A673 (cell line): ENCODE measurements around the gene KCND2. TPM values are rescaled to one million over a fixed set of nuclear protein-coding genes. Genes with fewer than 3 reads are reported as not detected.

Source experiments
- BruUV-seq: library from RNA; stranded (reverse); fragments of 400-500 nt; replicated peaks from 2 replicates; lab custom pipeline; 2021; lab: Mats Ljungman, UMichigan
- CTCF ChIA-PET: fragments of 300-600 bp; sonication (Branson Sonifier 250); formaldehyde crosslinking; loops from one replicate; lab custom pipeline; 2022; ENCODE audit warnings: antibody characterized with exemption; lab: Charles Lee
- POLR2A ChIA-PET: fragments of 300-600 bp; sonication (Branson Sonifier 250); formaldehyde crosslinking; loops from one replicate; lab custom pipeline; 2022; ENCODE audit warnings: antibody characterized with exemption; ENCODE audit not compliant: low non-redundant PET; lab: Charles Lee
- DNase-seq: peaks from one replicate; pipeline ENCODE4 v3.0.0-alpha.2; 2015; ENCODE audit warnings: low spot score
- H3K27ac ChIP-seq: fragments of 200-600 bp; sonication (generic); 2 replicates; pipeline ENCODE4 v1.5.1; 2016; ENCODE audit warnings: mixed run types, low read depth, mild to moderate bottlenecking, mixed read lengths, antibody characterized with exemption, low read length; ENCODE audit not compliant: poor library complexity, severe bottlenecking
- H3K27me3 ChIP-seq: fragments of 200-600 bp; sonication (generic); replicated peaks from 2 replicates; pipeline ENCODE4 v1.6.1; 2017; ENCODE audit warnings: mixed run types, low read depth, mild to moderate bottlenecking, mixed read lengths, antibody characterized with exemption, low read length; ENCODE audit not compliant: insufficient read depth, poor library complexity
- H3K36me3 ChIP-seq: fragments of 200-600 bp; sonication (generic); 2 replicates; pipeline ENCODE4 v1.6.1; 2016; ENCODE audit warnings: mixed run types, mild to moderate bottlenecking, mixed read lengths, antibody characterized with exemption, low read length; ENCODE audit not compliant: insufficient read depth, poor library complexity, severe bottlenecking
- H3K4me1 ChIP-seq: fragments of 200-600 bp; sonication (generic); 2 replicates; pipeline ENCODE4 v1.6.1; 2017; ENCODE audit warnings: mixed run types, mild to moderate bottlenecking, mixed read lengths, antibody characterized with exemption, low read length; ENCODE audit not compliant: insufficient read depth, poor library complexity, severe bottlenecking
- H3K4me3 ChIP-seq: fragments of 200-600 bp; sonication (generic); 2 replicates; pipeline ENCODE4 v1.5.1; 2016; ENCODE audit warnings: low read depth, mixed run types, mild to moderate bottlenecking, mixed read lengths, low read length; ENCODE audit not compliant: poor library complexity, severe bottlenecking
- H3K9me3 ChIP-seq: fragments of 200-600 bp; sonication (generic); 2 replicates; pipeline ENCODE4 v1.6.1; 2016; ENCODE audit warnings: mixed run types, low read depth, mild to moderate bottlenecking, mixed read lengths, antibody characterized with exemption, low read length; ENCODE audit not compliant: poor library complexity, severe bottlenecking
- CTCF ChIP-seq: fragments of 300-800, 200-600 bp; sonication (generic); conservative IDR thresholded peaks from 2 replicates; pipeline ENCODE4 v1.5.1; 2017; ENCODE audit warnings: low read depth, mild to moderate bottlenecking, antibody characterized with exemption, low read length, moderate library complexity, mixed read lengths
- EZH2 ChIP-seq: fragments of 200-600 bp; sonication (generic); IDR thresholded peaks from 2 replicates; pipeline ENCODE4 v1.6.1; 2017; ENCODE audit warnings: borderline replicate concordance, low read depth, mild to moderate bottlenecking, mixed read lengths, antibody characterized with exemption, low read length; ENCODE audit not compliant: poor library complexity, severe bottlenecking
- intact Hi-C: fragments of 100-400 bp; cut with micrococcal nuclease; formaldehyde crosslinking; loops from one replicate; pipeline ENCODE4 v1.10.0; 2022; ENCODE audit not compliant: unreplicated experiment
- total RNA-seq: library from RNA; stranded (reverse); gene quantifications from 2 replicates; pipeline ENCODE4 v1.2.3, GENCODE V29; 2021

The KCND2 gene
- total RNA-seq, 1 experiment from 2014 or later = not detected

GRCh38 chr7:120472892-120473291 is 199.9 kb downstream of the KCND2 start:
- intact Hi-C loops = no loop called here
- TF ChIP-seq CTCF = no peak
- no peak for TF ChIP-seq EZH2
- Histone ChIP-seq H3K27ac (no peak overlapping the region), H3K36me3 (no peaks in the 10 kb centered on the region), H3K27me3 (no peaks in the 10 kb centered on the region), H3K4me3 (no peak overlapping the region), H3K9me3 (no peaks in the 10 kb centered on the region), H3K4me1 (no peaks in the 10 kb centered on the region)
- ChIA-PET POLR2A (no interaction called here), CTCF (no interaction called here)
- BruUV-seq = no TSS peak
- no peak for DNase-seq

DNA sequence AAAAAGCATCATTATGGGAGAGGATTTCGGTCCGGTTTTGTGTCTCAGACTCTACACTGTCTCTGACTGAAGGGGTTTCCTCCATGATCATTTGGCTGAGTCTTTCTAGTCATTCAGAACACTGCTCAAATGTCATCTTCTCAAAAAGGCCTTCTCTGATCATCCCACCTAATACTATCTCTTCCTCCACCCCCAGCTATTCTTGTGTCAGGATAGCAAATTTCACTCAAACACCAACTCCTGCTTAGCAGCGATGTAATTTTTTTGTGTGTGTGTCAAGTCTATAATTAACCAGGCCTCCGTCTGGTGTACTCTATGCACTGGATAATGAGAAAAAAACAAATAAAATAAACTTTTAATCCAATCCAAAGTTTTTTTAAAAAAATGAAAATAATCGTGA is 200.4 kb downstream of the KCND2 start:
- Histone ChIP-seq H3K9me3 (no peaks in the 10 kb centered on the region), H3K27ac (no peak overlapping the region), H3K4me3 (no peak overlapping the region), H3K4me1 (no peaks in the 10 kb centered on the region), H3K36me3 (no peaks in the 10 kb centered on the region), H3K27me3 (no peaks in the 10 kb centered on the region)
- TF ChIP-seq EZH2 (no peak), CTCF (no peak)
- no peak for DNase-seq
- CTCF ChIA-PET = no interaction called here
- POLR2A ChIA-PET = no interaction called here
- intact Hi-C loops = no loop called here
- no TSS peak for BruUV-seq

- H3K27me3 ChIP-seq = no peaks in the 10 kb centered on the region
- H3K36me3 ChIP-seq = no peaks in the 10 kb centered on the region
- BruUV-seq = no TSS peak
- H3K4me1 ChIP-seq = no peaks in the 10 kb centered on the region
- no peaks in the 10 kb centered on the region for H3K9me3 ChIP-seq
- intact Hi-C loops = no loop called here
- H3K4me3 ChIP-seq = no peak overlapping the region
- DNase-seq = no peak
- POLR2A ChIA-PET = no interaction called here
- TF ChIP-seq CTCF = no peak
- no peak for TF ChIP-seq EZH2
- H3K27ac ChIP-seq = no peak overlapping the region
- CTCF ChIA-PET = no interaction called here
Measured at GRCh38 chr7:120475994-120476393, 203.0 kb downstream of the KCND2 start.
